SK-N-SH (cell line): Measurements from ENCODE around the gene WBP11. TPM values are rescaled to one million over a fixed set of nuclear protein-coding genes. Genes with fewer than 3 reads are reported as not detected.

ENCODE experiments used
- CTCF ChIA-PET: fragments of 300-600, 350-600 bp; formaldehyde crosslinking; extraction: SDS; loops from one replicate; lab custom pipeline; 2021; lab: Yijun Ruan, JAX
- POLR2A ChIA-PET: fragments of 350-600 bp; sonication (Branson Sonifier 250); formaldehyde crosslinking; extraction: SDS; loops from one replicate; lab custom pipeline; 2020; ENCODE audit warnings: antibody characterized with exemption, inconsistent platforms; lab: Yijun Ruan, JAX
- DNase-seq: peaks from one replicate; pipeline ENCODE4 v3.0.0; 2012
- H2AFZ ChIP-seq: fragments of 200-600 bp; sonication (generic); 2 replicates; pipeline ENCODE4 v1.8.1; 2016; ENCODE audit warnings: antibody characterized with exemption, mild to moderate bottlenecking, low read depth
- H3F3A ChIP-seq: fragments of 200-600 bp; sonication (generic); replicated peaks from 2 replicates; pipeline ENCODE3; 2016; ENCODE audit warnings: antibody characterized with exemption, mild to moderate bottlenecking; ENCODE audit not compliant: insufficient read depth
- H3K27ac ChIP-seq, 2 experiments: fragments of 200-500 bp in 1 of 2; fragments of 200-600 bp in 1 of 2; sonication (Bioruptor generic) in 1 of 2; sonication (generic), shearing (Covaris generic) in 1 of 2; 2 replicates each; pipeline versions ENCODE4 v1.5.1 to v1.6.1; 2014 to 2016; ENCODE audit warnings: low read depth in 2 of 2, inconsistent platforms in 1 of 2, low read length in 1 of 2, mild to moderate bottlenecking in 1 of 2, mixed read lengths in 1 of 2
- H3K27me3 ChIP-seq: fragments of 200-600 bp; sonication (generic), shearing (Covaris generic); 2 replicates; pipeline ENCODE4 v1.6.1; 2016; ENCODE audit warnings: mixed run types; ENCODE audit not compliant: insufficient read depth
- H3K36me3 ChIP-seq, 2 experiments: fragments of 200-500 bp in 1 of 2; fragments of 200-600 bp in 1 of 2; sonication (Bioruptor generic) in 1 of 2; sonication (generic) in 1 of 2; replicated peaks in 1 of 2; 2 replicates each; pipeline versions ENCODE3 to v1.5.1; 2014 to 2016; ENCODE audit warnings: low read length in 1 of 2, mild to moderate bottlenecking in 1 of 2; ENCODE audit not compliant: insufficient read depth in 2 of 2, control insufficient read depth in 1 of 2
- H3K4me1 ChIP-seq, 2 experiments: fragments of 200-500 bp in 1 of 2; fragments of 200-600 bp in 1 of 2; sonication (Bioruptor generic) in 1 of 2; sonication (generic), shearing (Covaris generic) in 1 of 2; 2 replicates each; pipeline versions ENCODE4 v1.5.1 to v1.6.1; 2014 to 2016; ENCODE audit warnings: low read depth in 1 of 2, low read length in 1 of 2, mixed run types in 1 of 2; ENCODE audit not compliant: insufficient read depth in 2 of 2, control insufficient read depth in 1 of 2
- H3K4me2 ChIP-seq: fragments of 200-600 bp; sonication (generic), shearing (Covaris generic); 2 replicates; pipeline ENCODE4 v1.6.1; 2017; ENCODE audit warnings: mixed run types
- H3K4me3 ChIP-seq, 2 experiments: fragments of 200-500 bp in 1 of 2; fragments of 200-600 bp in 1 of 2; sonication (Bioruptor generic) in 1 of 2; sonication (generic), shearing (Covaris generic) in 1 of 2; 2 replicates each; pipeline versions ENCODE4 v1.5.1 to v1.8.1; 2014 to 2016; ENCODE audit warnings: low read depth in 2 of 2, inconsistent platforms in 1 of 2, low read length in 1 of 2, mild to moderate bottlenecking in 1 of 2, mixed read lengths in 1 of 2, moderate library complexity in 1 of 2
- H3K79me2 ChIP-seq: fragments of 200-600 bp; sonication (generic); 2 replicates; pipeline ENCODE4 v1.8.1; 2017; ENCODE audit warnings: mild to moderate bottlenecking; ENCODE audit not compliant: insufficient read depth
- H3K9ac ChIP-seq: fragments of 200-600 bp; sonication (generic); 2 replicates; pipeline ENCODE4 v1.6.1; 2017; ENCODE audit warnings: mixed run types
- H3K9me2 ChIP-seq: fragments of 200-600 bp; sonication (generic); 2 replicates; pipeline ENCODE4 v1.6.1; 2017; ENCODE audit warnings: mixed run types
- H3K9me3 ChIP-seq: fragments of 200-600 bp; sonication (generic); 2 replicates; pipeline ENCODE4 v1.6.1; 2017; ENCODE audit warnings: mixed run types, mild to moderate bottlenecking, moderate library complexity
- H4K20me1 ChIP-seq: fragments of 200-600 bp; sonication (generic); 2 replicates; pipeline ENCODE4 v1.6.1; 2017; ENCODE audit warnings: mild to moderate bottlenecking, mixed run types; ENCODE audit not compliant: insufficient read depth
- EP300 ChIP-seq, 2 experiments: IDR thresholded peaks; 2 replicates each; pipeline versions ENCODE4 v1.4.0 to v1.6.1; 2012; ENCODE audit warnings: borderline replicate concordance in 1 of 2, low read depth in 1 of 2, low read length in 1 of 2
- FOXJ3 ChIP-seq: sonication (generic); formaldehyde crosslinking; IDR thresholded peaks from 2 replicates; pipeline ENCODE4 v1.5.1; 2020; ENCODE audit warnings: mild to moderate bottlenecking, missing genetic modification reagents
- MXI1 ChIP-seq: IDR thresholded peaks from 2 replicates; pipeline ENCODE4 v1.6.1; 2012; ENCODE audit warnings: mild to moderate bottlenecking, low read depth, low read length, improper control_type of control experiment
- NRF1 ChIP-seq: IDR thresholded peaks from 2 replicates; pipeline ENCODE4 v1.6.1; 2012; ENCODE audit warnings: low read depth, mild to moderate bottlenecking, low read length
- POLR2AphosphoS5 ChIP-seq: IDR thresholded peaks from 2 replicates; pipeline ENCODE4 v1.6.1; 2012; ENCODE audit warnings: low read depth, low read length
- RFX5 ChIP-seq: IDR thresholded peaks from 2 replicates; pipeline ENCODE4 v1.6.1; 2012; ENCODE audit warnings: mild to moderate bottlenecking, improper control_type of control experiment, low read length
- RXRA ChIP-seq: IDR thresholded peaks from 2 replicates; pipeline ENCODE4 v1.4.0; 2012; ENCODE audit warnings: low read depth, mild to moderate bottlenecking, borderline replicate concordance
- SIN3A ChIP-seq: IDR thresholded peaks from 2 replicates; pipeline ENCODE4 v1.6.1; 2012; ENCODE audit warnings: low read depth, mild to moderate bottlenecking, low read length, moderate library complexity, borderline replicate concordance
- SMC3 ChIP-seq: IDR thresholded peaks from 2 replicates; pipeline ENCODE4 v1.6.1; 2012; ENCODE audit warnings: low read depth, low read length, improper control_type of control experiment
- TAF1 ChIP-seq: IDR thresholded peaks from 2 replicates; pipeline ENCODE4 v1.6.1; 2012; ENCODE audit warnings: low read depth, mild to moderate bottlenecking, low read length, moderate library complexity, borderline replicate concordance
- TCF12 ChIP-seq: IDR thresholded peaks from 2 replicates; pipeline ENCODE4 v1.4.0; 2012
- YY1 ChIP-seq: IDR thresholded peaks from 2 replicates; pipeline ENCODE4 v1.4.0; 2012; ENCODE audit warnings: low read depth, mild to moderate bottlenecking
- WGBS: methylation state at CpG from one replicate; pipeline ENCODE4 v1.1.6; 2017; ENCODE audit warnings: low lambda C conversion rate; 5-methylcytosine and 5-hydroxymethylcytosine counted together
- polyA plus RNA-seq, 3 experiments: library from polyadenylated mRNA; depleted of rRNA; stranded (reverse); fragments of >200 nt; gene quantifications; 2 replicates each; pipeline ENCODE4 v1.2.3, GENCODE V29; 2012
- TF ChIP-seq, protein P1 (sequence below): fragments of 150-350 bp; IDR thresholded peaks from 2 replicates; pipeline ENCODE4 v1.6.1; 2016; ENCODE audit warnings: mild to moderate bottlenecking, low read depth, low read length
- TF ChIP-seq, protein P2 (sequence below): fragments of 200-600 bp; sonication (generic); IDR thresholded peaks from 2 replicates; pipeline ENCODE4 v1.6.1; 2017; ENCODE audit warnings: antibody characterized with exemption, mild to moderate bottlenecking, moderate library complexity
- TF ChIP-seq, protein P3 (sequence below): IDR thresholded peaks from 2 replicates; pipeline ENCODE4 v1.4.0; 2012; ENCODE audit warnings: low read depth, borderline replicate concordance
- TF ChIP-seq, protein P4 (sequence below): fragments of 150-350 bp; IDR thresholded peaks from 2 replicates; pipeline ENCODE4 v1.6.1; 2017; ENCODE audit warnings: antibody characterized with exemption, low read length, low read depth, borderline replicate concordance

The WBP11 gene
- polyA plus RNA-seq, 1 of the 3 experiments (the other 2 are of a cell fraction), result 18.7 TPM

DNA sequence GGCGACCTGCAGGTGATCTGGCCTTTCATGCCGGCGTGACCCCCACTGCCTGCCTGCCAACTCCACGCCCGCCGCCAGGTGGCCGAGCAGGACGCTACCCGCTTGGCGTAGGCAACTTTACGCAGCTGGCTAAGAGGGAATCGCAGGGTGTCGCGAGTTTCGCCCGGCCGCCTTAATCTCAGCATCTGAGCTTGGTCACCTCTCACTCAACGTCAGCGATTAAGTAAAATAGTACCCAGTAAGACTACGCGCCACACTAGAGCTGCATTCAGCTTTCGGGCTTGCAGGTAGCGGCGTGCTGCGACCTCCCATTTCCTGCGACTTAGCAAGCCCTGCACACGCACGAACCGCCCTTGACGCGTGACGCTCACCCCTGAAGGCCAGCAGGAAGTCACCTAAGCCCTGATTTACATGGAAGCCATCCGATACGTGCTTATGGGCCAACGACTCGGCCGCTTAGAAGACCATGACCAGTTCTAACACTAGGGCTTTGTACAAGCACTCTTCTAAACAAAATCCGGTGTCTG, 33.2 kb downstream of the WBP11 start (continued):
- no peak for TF ChIP-seq YY1
- no peak for TF ChIP-seq NRF1

DNA sequence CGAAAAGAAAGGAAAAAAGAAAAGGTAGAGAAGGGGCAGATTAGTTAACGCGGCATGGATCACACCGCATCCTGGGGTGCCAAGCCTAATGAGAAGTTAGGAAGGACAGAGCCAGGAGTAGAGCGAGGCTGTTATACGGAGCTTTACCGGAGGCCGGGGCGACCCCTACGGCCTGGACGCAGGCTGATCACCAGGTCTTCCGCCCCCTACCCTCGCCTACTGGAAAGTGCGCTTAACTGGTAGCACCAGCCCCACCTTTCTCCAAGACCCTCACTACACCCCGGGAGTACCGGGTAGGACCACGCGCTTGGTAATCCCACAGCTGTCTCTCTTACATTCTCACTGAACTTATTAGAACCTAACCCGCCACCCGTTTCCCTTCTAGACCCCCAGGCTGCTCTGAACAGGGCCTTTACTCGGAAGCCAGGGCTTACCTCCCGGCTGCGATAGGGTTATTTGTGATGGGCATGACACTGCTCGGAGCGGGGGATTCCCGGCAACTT, 33.8 kb downstream of the WBP11 start:
- peak overlapping the region; percentile 81 to 96; a peak in 3 of 4 replicates for H3K27ac ChIP-seq
- TF ChIP-seq POLR2AphosphoS5 (0 out of 2 replicates have a peak, but pooled peaks have one; percentile 7), MXI1 (no peak)

DNA sequence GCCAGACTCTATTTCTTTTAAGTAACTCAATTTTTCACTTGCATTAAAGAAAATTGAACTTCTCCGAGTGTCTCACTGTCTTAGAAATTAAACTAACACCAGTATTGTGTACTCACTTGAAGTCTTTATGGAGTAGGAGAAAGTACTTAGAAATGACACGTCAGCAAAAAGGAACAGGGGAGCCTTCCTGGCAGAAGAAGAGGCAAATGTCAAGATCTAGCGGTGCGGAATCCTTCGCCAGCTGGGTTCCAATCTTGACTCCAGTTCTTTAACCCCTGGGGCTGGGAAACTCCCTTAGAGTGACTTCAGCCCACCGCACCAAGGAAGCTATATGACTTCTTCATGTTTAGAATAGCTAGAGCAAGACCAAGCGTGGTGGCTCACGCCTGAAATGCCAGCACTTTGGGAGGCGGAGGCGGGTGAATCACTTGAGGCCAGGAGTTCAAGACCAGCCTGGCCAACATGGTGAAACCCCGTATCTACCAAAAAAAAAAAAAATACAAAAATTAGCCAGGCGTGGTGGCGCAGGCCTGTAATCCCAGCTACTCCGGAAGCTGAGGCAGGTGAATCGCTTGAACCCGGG, 34.4 kb downstream of the WBP11 start:
- H2AFZ ChIP-seq, result peak overlapping the region; percentile 77; the same call in 1 of the 2 replicates
- peaks cover 66% of the 10 kb centered on the region for H3K79me2 ChIP-seq
- H3K4me1 ChIP-seq, result peaks cover 11 to 12% of the 10 kb centered on the region in 2 experiments; a peak in 3 of 4 replicates
- H3K27me3 ChIP-seq, result no peaks in the 10 kb centered on the region
- no peaks in the 10 kb centered on the region for H3K9me2 ChIP-seq
- H3K27ac ChIP-seq, result 0 out of 4 replicates have a peak overlapping the region, but pooled peaks of 1 of the 2 experiments have one; percentile 81
- peak overlapping the region; percentile 91 for H3K4me2 ChIP-seq
- H3F3A ChIP-seq, result peaks cover 25% of the 10 kb centered on the region
- DNase-seq, result no peak
- no peak for TF ChIP-seq NRF1
- TF ChIP-seq FOXJ3 (CRISPR knock-in tag), result no peak
- no peak for TF ChIP-seq SIN3A
- TF ChIP-seq EP300 (IDR thresholded peaks at IDR 0.05; ENCODE audit: borderline replicate concordance in 1 of 2, low read depth in 1 of 2, low read length in 1 of 2), result no peak
- TF ChIP-seq RXRA, result no peak
- TF ChIP-seq, protein P1, sequence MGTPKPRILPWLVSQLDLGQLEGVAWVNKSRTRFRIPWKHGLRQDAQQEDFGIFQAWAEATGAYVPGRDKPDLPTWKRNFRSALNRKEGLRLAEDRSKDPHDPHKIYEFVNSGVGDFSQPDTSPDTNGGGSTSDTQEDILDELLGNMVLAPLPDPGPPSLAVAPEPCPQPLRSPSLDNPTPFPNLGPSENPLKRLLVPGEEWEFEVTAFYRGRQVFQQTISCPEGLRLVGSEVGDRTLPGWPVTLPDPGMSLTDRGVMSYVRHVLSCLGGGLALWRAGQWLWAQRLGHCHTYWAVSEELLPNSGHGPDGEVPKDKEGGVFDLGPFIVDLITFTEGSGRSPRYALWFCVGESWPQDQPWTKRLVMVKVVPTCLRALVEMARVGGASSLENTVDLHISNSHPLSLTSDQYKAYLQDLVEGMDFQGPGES, result no peak
- TF ChIP-seq, protein P2, sequence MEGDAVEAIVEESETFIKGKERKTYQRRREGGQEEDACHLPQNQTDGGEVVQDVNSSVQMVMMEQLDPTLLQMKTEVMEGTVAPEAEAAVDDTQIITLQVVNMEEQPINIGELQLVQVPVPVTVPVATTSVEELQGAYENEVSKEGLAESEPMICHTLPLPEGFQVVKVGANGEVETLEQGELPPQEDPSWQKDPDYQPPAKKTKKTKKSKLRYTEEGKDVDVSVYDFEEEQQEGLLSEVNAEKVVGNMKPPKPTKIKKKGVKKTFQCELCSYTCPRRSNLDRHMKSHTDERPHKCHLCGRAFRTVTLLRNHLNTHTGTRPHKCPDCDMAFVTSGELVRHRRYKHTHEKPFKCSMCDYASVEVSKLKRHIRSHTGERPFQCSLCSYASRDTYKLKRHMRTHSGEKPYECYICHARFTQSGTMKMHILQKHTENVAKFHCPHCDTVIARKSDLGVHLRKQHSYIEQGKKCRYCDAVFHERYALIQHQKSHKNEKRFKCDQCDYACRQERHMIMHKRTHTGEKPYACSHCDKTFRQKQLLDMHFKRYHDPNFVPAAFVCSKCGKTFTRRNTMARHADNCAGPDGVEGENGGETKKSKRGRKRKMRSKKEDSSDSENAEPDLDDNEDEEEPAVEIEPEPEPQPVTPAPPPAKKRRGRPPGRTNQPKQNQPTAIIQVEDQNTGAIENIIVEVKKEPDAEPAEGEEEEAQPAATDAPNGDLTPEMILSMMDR, result no peak
- TF ChIP-seq TCF12, result no peak
- no peak for TF ChIP-seq TAF1
- no peak for TF ChIP-seq YY1
- TF ChIP-seq MXI1, result no peak
- no peak for TF ChIP-seq RFX5
- TF ChIP-seq, protein P3, sequence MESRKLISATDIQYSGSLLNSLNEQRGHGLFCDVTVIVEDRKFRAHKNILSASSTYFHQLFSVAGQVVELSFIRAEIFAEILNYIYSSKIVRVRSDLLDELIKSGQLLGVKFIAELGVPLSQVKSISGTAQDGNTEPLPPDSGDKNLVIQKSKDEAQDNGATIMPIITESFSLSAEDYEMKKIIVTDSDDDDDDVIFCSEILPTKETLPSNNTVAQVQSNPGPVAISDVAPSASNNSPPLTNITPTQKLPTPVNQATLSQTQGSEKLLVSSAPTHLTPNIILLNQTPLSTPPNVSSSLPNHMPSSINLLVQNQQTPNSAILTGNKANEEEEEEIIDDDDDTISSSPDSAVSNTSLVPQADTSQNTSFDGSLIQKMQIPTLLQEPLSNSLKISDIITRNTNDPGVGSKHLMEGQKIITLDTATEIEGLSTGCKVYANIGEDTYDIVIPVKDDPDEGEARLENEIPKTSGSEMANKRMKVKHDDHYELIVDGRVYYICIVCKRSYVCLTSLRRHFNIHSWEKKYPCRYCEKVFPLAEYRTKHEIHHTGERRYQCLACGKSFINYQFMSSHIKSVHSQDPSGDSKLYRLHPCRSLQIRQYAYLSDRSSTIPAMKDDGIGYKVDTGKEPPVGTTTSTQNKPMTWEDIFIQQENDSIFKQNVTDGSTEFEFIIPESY, result no peak
- TF ChIP-seq SMC3, result no peak
- TF ChIP-seq, protein P4, sequence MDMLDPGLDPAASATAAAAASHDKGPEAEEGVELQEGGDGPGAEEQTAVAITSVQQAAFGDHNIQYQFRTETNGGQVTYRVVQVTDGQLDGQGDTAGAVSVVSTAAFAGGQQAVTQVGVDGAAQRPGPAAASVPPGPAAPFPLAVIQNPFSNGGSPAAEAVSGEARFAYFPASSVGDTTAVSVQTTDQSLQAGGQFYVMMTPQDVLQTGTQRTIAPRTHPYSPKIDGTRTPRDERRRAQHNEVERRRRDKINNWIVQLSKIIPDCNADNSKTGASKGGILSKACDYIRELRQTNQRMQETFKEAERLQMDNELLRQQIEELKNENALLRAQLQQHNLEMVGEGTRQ, result no peak
- CTCF ChIA-PET, result interaction anchor here (0.8 to 2.6 kb wide), 16 partner anchors 10 to 821 kb away, joined by 3 to 18 read pairs (median 6); partner anchors contain the start of genes C12orf60, RERG and WBP11
- POLR2A ChIA-PET, result interaction anchor here (2.9 kb wide), 1 partner anchor 35 kb away, joined by 30 read pairs; the partner anchor contains the start of genes C12orf60 and WBP11
- H3K9me3 ChIP-seq, result no peaks in the 10 kb centered on the region
- H3K9ac ChIP-seq, result peak overlapping the region; percentile 92; the same call in 1 of the 2 replicates
- H3K36me3 ChIP-seq, result peaks cover 5 to 37% of the 10 kb centered on the region in 2 experiments
- peak overlapping the region; percentile 73 to 93 for H3K4me3 ChIP-seq
- peaks cover 23% of the 10 kb centered on the region; the same call in 1 of the 2 replicates for H4K20me1 ChIP-seq
- 87% methylated on average over 16 of the region's 16 CpGs for WGBS

More for the DNA sequence above, 33.8 kb downstream of the WBP11 start:
- Histone ChIP-seq H2AFZ (peak overlapping the region; percentile 77; the same call in 1 of the 2 replicates), H3F3A (peaks cover 22% of the 10 kb centered on the region), H4K20me1 (peaks cover 23% of the 10 kb centered on the region; the same call in 1 of the 2 replicates), H3K4me1 (peaks cover 11 to 12% of the 10 kb centered on the region in 2 experiments; a peak in 3 of 4 replicates), H3K9ac (peak overlapping the region; percentile 92), H3K9me3 (no peaks in the 10 kb centered on the region), H3K36me3 (peaks cover 5 to 33% of the 10 kb centered on the region in 2 experiments), H3K79me2 (peaks cover 63% of the 10 kb centered on the region), H3K27me3 (no peaks in the 10 kb centered on the region), H3K9me2 (no peaks in the 10 kb centered on the region), H3K4me3 (peak overlapping the region; percentile 73 to 93), H3K4me2 (peak overlapping the region; percentile 91)
- ChIA-PET POLR2A (interaction anchor here (2.9 kb wide), 1 partner anchor 34 kb away, joined by 30 read pairs; the partner anchor contains the start of genes C12orf60 and WBP11), CTCF (interaction anchor here (0.7 to 2.6 kb wide), 27 partner anchors 9 to 821 kb away, joined by 3 to 18 read pairs (median 4); partner anchors contain the start of genes C12orf60, RERG and WBP11)
- peak; percentile 59 for DNase-seq
- WGBS, result 13% methylated on average over 16 of the region's 26 CpGs
